Measurements from ENCODE around the gene MAPK14. TPM values are rescaled to one million over a fixed set of nuclear protein-coding genes. Genes with fewer than 3 reads are reported as not detected.
"Not testable (repeated sequence)": the region's sequence is repeated elsewhere in the genome, so short reads cannot be mapped to it uniquely, and the experiment has no call there.

MAPK14 gene
- polyA plus RNA-seq, 1 donor = 30.2 TPM

- no peak for DNase-seq
These were observed 42.6 kb downstream of the MAPK14 start for GRCh38 chr6:36070252-36070651.

- no peak for DNase-seq
These were observed 43.7 kb downstream of the MAPK14 start for GRCh38 chr6:36071281-36071680.

GRCh38 chr6:36071714-36072113 is 44.1 kb downstream of the MAPK14 start:
- no peak for DNase-seq

- DNase-seq = no peak
These were observed 45.1 kb downstream of the MAPK14 start for GRCh38 chr6:36072681-36073080.

GRCh38 chr6:36073587-36073986 is 46.0 kb downstream of the MAPK14 start:
- DNase-seq = no peak

- no peak for DNase-seq
These were observed 48.0 kb downstream of the MAPK14 start for GRCh38 chr6:36075656-36076055.

GRCh38 chr6:36076178-36077063 is 48.8 kb downstream of the MAPK14 start:
- DNase-seq = no peak

GRCh38 chr6:36078159-36078558 is 50.6 kb downstream of the MAPK14 start:
- no peak for DNase-seq

GRCh38 chr6:36079601-36080000 is 52.0 kb downstream of the MAPK14 start:
- no peak for DNase-seq

- no peak for DNase-seq
These were observed 54.7 kb downstream of the MAPK14 start for GRCh38 chr6:36082318-36082717.

- no peak for DNase-seq
These were observed 55.8 kb downstream of the MAPK14 start for GRCh38 chr6:36083446-36083845.

- not testable (repeated sequence) for DNase-seq
These were observed 60.6 kb downstream of the MAPK14 start for GRCh38 chr6:36088204-36088603.

- DNase-seq = no peak
These were observed 61.4 kb downstream of the MAPK14 start for GRCh38 chr6:36089048-36089447.

GRCh38 chr6:36094238-36094637 is 66.6 kb downstream of the MAPK14 start:
- no peak for DNase-seq

- peak; percentile 90 for DNase-seq
These were observed 67.3 kb downstream of the MAPK14 start for GRCh38 chr6:36094753-36095496.

GRCh38 chr6:36095497-36096391 is 68.1 kb downstream of the MAPK14 start:
- DNase-seq = no peak

- no peak for DNase-seq
These were observed 70.8 kb downstream of the MAPK14 start for GRCh38 chr6:36098253-36098919.

GRCh38 chr6:36098920-36099647 is 71.5 kb downstream of the MAPK14 start:
- DNase-seq = no peak

GRCh38 chr6:36099869-36100483 is 72.4 kb downstream of the MAPK14 start:
- no peak for DNase-seq

GRCh38 chr6:36101691-36102090 is 74.1 kb downstream of the MAPK14 start:
- no peak for DNase-seq

GRCh38 chr6:36102853-36103252 is 75.2 kb downstream of the MAPK14 start:
- DNase-seq = no peak
